OCI-LY7 (cell line): ENCODE measurements around the gene CACNA2D2. TPM values are rescaled to one million over a fixed set of nuclear protein-coding genes. Genes with fewer than 3 reads are reported as not detected.
A peak's percentile ranks its signal among the peaks of the same experiment; 100 is the strongest.

Experiments used
- BruUV-seq: library from RNA; stranded (reverse); fragments of 400-500 nt; replicated peaks from 2 replicates; lab custom pipeline; 2021; lab: Mats Ljungman, UMichigan
- CTCF ChIA-PET: fragments of 300-600 bp; sonication (Branson Sonifier 250); formaldehyde crosslinking; loops from one replicate; lab custom pipeline; 2022; ENCODE audit warnings: antibody characterized with exemption; ENCODE audit not compliant: unreplicated experiment; lab: Charles Lee
- POLR2A ChIA-PET: fragments of 300-600 bp; sonication (Branson Sonifier 250); formaldehyde crosslinking; loops from one replicate; lab custom pipeline; 2022; ENCODE audit warnings: antibody characterized with exemption; lab: Charles Lee
- DNase-seq: peaks from one replicate; pipeline ENCODE4 v3.0.0-alpha.2; 2015; ENCODE audit warnings: low spot score
- H2AFZ ChIP-seq: fragments of 200-600 bp; sonication (generic), shearing (Covaris generic); 2 replicates; pipeline ENCODE4 v1.6.1; 2014; ENCODE audit warnings: mild to moderate bottlenecking, antibody characterized with exemption, low read length, moderate library complexity
- H3K27ac ChIP-seq: fragments of 200-600 bp; sonication (generic); 2 replicates; pipeline ENCODE4 v1.5.1; 2014; ENCODE audit warnings: mixed run types, low read depth, mild to moderate bottlenecking, moderate library complexity, low read length, inconsistent platforms; ENCODE audit not compliant: poor library complexity, severe bottlenecking
- H3K36me3 ChIP-seq: fragments of 200-600 bp; sonication (generic); 2 replicates; pipeline ENCODE4 v1.6.1; 2014; ENCODE audit warnings: mild to moderate bottlenecking, antibody characterized with exemption, low read length, moderate library complexity, mixed read lengths; ENCODE audit not compliant: insufficient read depth
- H3K4me1 ChIP-seq: fragments of 200-600 bp; sonication (generic); 2 replicates; pipeline ENCODE4 v1.5.1; 2014; ENCODE audit warnings: mild to moderate bottlenecking, low read length; ENCODE audit not compliant: insufficient read depth, poor library complexity, severe bottlenecking
- H3K4me2 ChIP-seq: fragments of 200-600 bp; sonication (generic); 2 replicates; pipeline ENCODE4 v1.6.1; 2014; ENCODE audit warnings: mild to moderate bottlenecking, low read length
- H3K4me3 ChIP-seq: fragments of 200-600 bp; sonication (generic); 2 replicates; pipeline ENCODE4 v1.5.1; 2014; ENCODE audit warnings: mild to moderate bottlenecking, low read depth, low read length; ENCODE audit not compliant: poor library complexity, severe bottlenecking
- H3K79me2 ChIP-seq: fragments of 200-600 bp; sonication (generic); 2 replicates; pipeline ENCODE4 v1.6.1; 2016; ENCODE audit warnings: low read depth, mild to moderate bottlenecking, low read length, moderate library complexity, mixed read lengths; ENCODE audit not compliant: insufficient read depth
- H3K9me2 ChIP-seq: fragments of 200-600 bp; sonication (generic); 2 replicates; pipeline ENCODE4 v1.6.1; 2016; ENCODE audit warnings: mild to moderate bottlenecking, low read length, mixed read lengths; ENCODE audit not compliant: insufficient read depth
- H3K9me3 ChIP-seq: fragments of 200-600 bp; sonication (generic); 2 replicates; pipeline ENCODE4 v1.6.1; 2014; ENCODE audit warnings: mild to moderate bottlenecking, mixed run types, low read length, mixed read lengths
- H4K20me1 ChIP-seq: fragments of 200-600 bp; sonication (generic); 2 replicates; pipeline ENCODE4 v1.6.1; 2014; ENCODE audit warnings: mild to moderate bottlenecking, antibody characterized with exemption, low read length, moderate library complexity, mixed read lengths; ENCODE audit not compliant: insufficient read depth
- CTCF ChIP-seq: fragments of 200-600 bp; sonication (generic); conservative IDR thresholded peaks from 2 replicates; pipeline ENCODE4 v1.5.1; 2014; ENCODE audit warnings: mild to moderate bottlenecking, antibody characterized with exemption, low read length, moderate library complexity, mixed read lengths
- EZH2phosphoT487 ChIP-seq: fragments of 200-600 bp; sonication (generic); IDR thresholded peaks from 2 replicates; pipeline ENCODE4 v1.6.1; 2018; ENCODE audit warnings: low read depth, borderline replicate concordance, mild to moderate bottlenecking, mixed run types, antibody characterized with exemption, low read length, moderate library complexity, mixed read lengths
- intact Hi-C: fragments of 100-400 bp; cut with micrococcal nuclease; formaldehyde crosslinking; loops from one replicate; pipeline ENCODE4 v1.10.0; 2022; ENCODE audit not compliant: unreplicated experiment
- total RNA-seq, 2 experiments: library from RNA; depleted of rRNA in 1 of 2; stranded (reverse); fragments of >200 nt in 1 of 2; shearing (Covaris generic) in 1 of 2; gene quantifications; 2 replicates each; pipeline ENCODE4 v1.2.3, GENCODE V29; 2014 to 2022

Gene CACNA2D2
- total RNA-seq, 2 experiments from 2014 or later: 0.09 to 0.21 TPM

GRCh38 chr3:50388720-50389413 lies 114.6 kb downstream of the CACNA2D2 start:
- no peak overlapping the region for H3K27ac ChIP-seq
- no TSS peak for BruUV-seq
- no peaks in the 10 kb centered on the region for H3K36me3 ChIP-seq
- H4K20me1 ChIP-seq: no peaks in the 10 kb centered on the region
- ChIA-PET CTCF (interaction anchor here (0.6 kb wide), 1 partner anchor 39 kb away, joined by 8 read pairs; no protein-coding TSS in a partner anchor), POLR2A (no interaction called here)
- intact Hi-C loops: loop anchor here (1.0 kb wide), 1 partner anchor 42 kb away; no protein-coding TSS in a partner anchor
- no peak overlapping the region for H3K4me2 ChIP-seq
- no peaks in the 10 kb centered on the region for H3K79me2 ChIP-seq
- H3K4me1 ChIP-seq: no peaks in the 10 kb centered on the region
- TF ChIP-seq CTCF (no peak; the same call in 1 of the 2 replicates), EZH2phosphoT487 (no peak)
- no peaks in the 10 kb centered on the region for H3K9me2 ChIP-seq
- no peaks in the 10 kb centered on the region for H3K9me3 ChIP-seq
- no peak for DNase-seq
- no peak overlapping the region for H2AFZ ChIP-seq
- no peak overlapping the region for H3K4me3 ChIP-seq

GRCh38 chr3:50388016-50388719 lies 115.3 kb downstream of the CACNA2D2 start:
- Histone ChIP-seq H3K4me1 (no peaks in the 10 kb centered on the region), H2AFZ (no peak overlapping the region), H3K4me3 (no peak overlapping the region), H3K9me3 (no peaks in the 10 kb centered on the region), H3K79me2 (no peaks in the 10 kb centered on the region), H3K36me3 (no peaks in the 10 kb centered on the region), H4K20me1 (no peaks in the 10 kb centered on the region), H3K9me2 (no peaks in the 10 kb centered on the region), H3K27ac (no peak overlapping the region), H3K4me2 (no peak overlapping the region)
- ChIA-PET POLR2A (no interaction called here), CTCF (no interaction called here)
- intact Hi-C loops: loop anchor here (1.0 kb wide), 1 partner anchor 41 kb away; no protein-coding TSS in a partner anchor
- no TSS peak for BruUV-seq
- TF ChIP-seq EZH2phosphoT487: no peak
- peak; percentile 70 for TF ChIP-seq CTCF
- DNase-seq: peak; percentile 26
